Stimulated activated CD8-positive, alpha-beta memory T cell treated with anti-CD3 and anti-CD28 coated beads, Interleukin-15, amount 100 ng/mL, for 48 hours (primary cell): ENCODE results near the gene MED17.

Experiments
- DNase-seq, 2 donors: peaks; one replicate each; pipeline ENCODE4 v3.0.0-alpha.2; 2020; ENCODE audit warnings: low read depth in 2 of 2

The MED17 gene

GRCh38 chr11:93817426-93818348 lies 33.6 kb downstream of the MED17 start:
- DNase-seq: no peak

- DNase-seq: no peak
Measured at GRCh38 chr11:93819966-93820695, 36.0 kb downstream of the MED17 start.

GRCh38 chr11:93820847-93821246 lies 36.8 kb downstream of the MED17 start:
- no peak for DNase-seq

GRCh38 chr11:93821617-93822016 lies 37.5 kb downstream of the MED17 start:
- DNase-seq: no peak

GRCh38 chr11:93822359-93822758 lies 38.3 kb downstream of the MED17 start:
- DNase-seq: no peak

- no peak for DNase-seq
Measured at GRCh38 chr11:93823210-93823609, 39.1 kb downstream of the MED17 start.

GRCh38 chr11:93827363-93827762 lies 43.3 kb downstream of the MED17 start:
- DNase-seq: no peak

GRCh38 chr11:93829598-93829997 lies 45.5 kb downstream of the MED17 start:
- DNase-seq: no peak

GRCh38 chr11:93831343-93832127 lies 47.5 kb downstream of the MED17 start:
- no peak for DNase-seq

GRCh38 chr11:93832780-93833179 lies 48.7 kb downstream of the MED17 start:
- no peak for DNase-seq

GRCh38 chr11:93838967-93839366 lies 54.9 kb downstream of the MED17 start:
- no peak for DNase-seq

GRCh38 chr11:93840180-93840579 lies 56.1 kb downstream of the MED17 start:
- DNase-seq: no peak

- no peak for DNase-seq
Measured at GRCh38 chr11:93840981-93841380, 56.9 kb downstream of the MED17 start.

GRCh38 chr11:93841446-93841845 lies 57.4 kb downstream of the MED17 start:
- no peak for DNase-seq

- DNase-seq: no peak
Measured at GRCh38 chr11:93842034-93842433, 58.0 kb downstream of the MED17 start.

GRCh38 chr11:93842461-93842860 lies 58.4 kb downstream of the MED17 start:
- DNase-seq: no peak

- DNase-seq: no peak
Measured at GRCh38 chr11:93843906-93844305, 59.8 kb downstream of the MED17 start.

- DNase-seq: no peak
Measured at GRCh38 chr11:93844568-93844967, 60.5 kb downstream of the MED17 start.

- no peak for DNase-seq
Measured at GRCh38 chr11:93845181-93846092, 61.4 kb downstream of the MED17 start.

- no peak for DNase-seq
Measured at GRCh38 chr11:93846411-93846810, 62.3 kb downstream of the MED17 start.

- no peak for DNase-seq
Measured at GRCh38 chr11:93849201-93849600, 65.1 kb downstream of the MED17 start.
